Nephron progenitor cell (in vitro differentiated cells): Measurements from ENCODE around the gene ASIC3.

Source experiments
- DNase-seq: peaks from one replicate; pipeline ENCODE4 v3.0.0; 2021
- H3K27ac Mint-ChIP-seq: 2 replicates; pipeline ENCODE4 v1.8.0; 2021; ENCODE audit warnings: mild to moderate bottlenecking, moderate library complexity, mixed read lengths
- H3K27me3 Mint-ChIP-seq: 2 replicates; pipeline ENCODE4 v1.8.0; 2021; ENCODE audit warnings: mild to moderate bottlenecking, low read depth, mixed read lengths; ENCODE audit not compliant: poor library complexity
- H3K36me3 Mint-ChIP-seq: 2 replicates; pipeline ENCODE4 v1.8.0; 2021; ENCODE audit warnings: low read depth, mixed read lengths
- H3K4me1 Mint-ChIP-seq: 2 replicates; pipeline ENCODE4 v1.8.0; 2021; ENCODE audit warnings: mixed read lengths
- H3K4me3 Mint-ChIP-seq: 2 replicates; pipeline ENCODE4 v1.8.0; 2021; ENCODE audit warnings: mild to moderate bottlenecking, moderate library complexity, mixed read lengths
- H3K9me3 Mint-ChIP-seq: 2 replicates; pipeline ENCODE4 v1.8.0; 2021; ENCODE audit warnings: mild to moderate bottlenecking, moderate library complexity, mixed read lengths
- CTCF ChIP-seq: fragments of 200-600 bp; sonication (generic); IDR thresholded peaks from 2 replicates; pipeline ENCODE4 v1.5.0; 2021; ENCODE audit warnings: antibody characterized with exemption

ASIC3 gene

GRCh38 chr7:151095123-151095797 lies 46.9 kb downstream of the ASIC3 start:
- Mint-ChIP-seq H3K27me3 (no peaks in the 10 kb centered on the region), H3K27ac (no peak overlapping the region), H3K4me3 (no peak overlapping the region), H3K9me3 (no peaks in the 10 kb centered on the region), H3K36me3 (peaks cover 12% of the 10 kb centered on the region), H3K4me1 (peaks cover 31% of the 10 kb centered on the region)
- DNase-seq, result no peak
- no peak for TF ChIP-seq CTCF

- Mint-ChIP-seq H3K27me3 (no peaks in the 10 kb centered on the region), H3K4me3 (no peak overlapping the region), H3K9me3 (no peaks in the 10 kb centered on the region), H3K4me1 (peaks cover 27% of the 10 kb centered on the region), H3K27ac (no peak overlapping the region), H3K36me3 (peaks cover 12% of the 10 kb centered on the region)
- no peak for TF ChIP-seq CTCF
- DNase-seq, result no peak
Observed at GRCh38 chr7:151095828-151096475, 47.6 kb downstream of the ASIC3 start.

GRCh38 chr7:151099486-151100211 lies 51.3 kb downstream of the ASIC3 start:
- Mint-ChIP-seq H3K9me3 (no peaks in the 10 kb centered on the region), H3K4me3 (no peak overlapping the region), H3K27me3 (peaks cover 3% of the 10 kb centered on the region), H3K36me3 (peaks cover 19% of the 10 kb centered on the region), H3K4me1 (peaks cover 21% of the 10 kb centered on the region), H3K27ac (no peak overlapping the region)
- DNase-seq, result no peak
- no peak for TF ChIP-seq CTCF

- H3K27me3 Mint-ChIP-seq, result peaks cover 3% of the 10 kb centered on the region
- no peak overlapping the region for H3K4me3 Mint-ChIP-seq
- peaks cover 26% of the 10 kb centered on the region for H3K36me3 Mint-ChIP-seq
Observed at GRCh38 chr7:151100921-151101320, 52.6 kb downstream of the ASIC3 start.

GRCh38 chr7:151101621-151102396 lies 53.5 kb downstream of the ASIC3 start:
- no peak for TF ChIP-seq CTCF
- Mint-ChIP-seq H3K27ac (no peak overlapping the region), H3K27me3 (peaks cover 3% of the 10 kb centered on the region)

More at GRCh38 chr7:151100921-151101320, 52.6 kb downstream of the ASIC3 start:
- no peak for TF ChIP-seq CTCF
- no peaks in the 10 kb centered on the region for H3K9me3 Mint-ChIP-seq
- no peak for DNase-seq
- no peak overlapping the region for H3K27ac Mint-ChIP-seq
- H3K4me1 Mint-ChIP-seq, result peaks cover 16% of the 10 kb centered on the region

More at GRCh38 chr7:151101621-151102396, 53.5 kb downstream of the ASIC3 start:
- Mint-ChIP-seq H3K9me3 (no peaks in the 10 kb centered on the region), H3K36me3 (peaks cover 27% of the 10 kb centered on the region), H3K4me3 (no peak overlapping the region), H3K4me1 (peaks cover 16% of the 10 kb centered on the region)
- DNase-seq, result no peak
